HG03457 (cell line): Measurements from ENCODE around the gene ELOVL7.
"Not testable (repeated sequence)": the region's sequence is repeated elsewhere in the genome, so short reads cannot be mapped to it uniquely, and the experiment has no call there.

Experiments used
- ATAC-seq: cut with Tn5 transposase; IDR thresholded peaks from one replicate; pipeline ENCODE4 v1.9.1; 2021; ENCODE audit warnings: moderate number of reproducible peaks; ENCODE audit not compliant: unreplicated experiment

The ELOVL7 gene

DNA sequence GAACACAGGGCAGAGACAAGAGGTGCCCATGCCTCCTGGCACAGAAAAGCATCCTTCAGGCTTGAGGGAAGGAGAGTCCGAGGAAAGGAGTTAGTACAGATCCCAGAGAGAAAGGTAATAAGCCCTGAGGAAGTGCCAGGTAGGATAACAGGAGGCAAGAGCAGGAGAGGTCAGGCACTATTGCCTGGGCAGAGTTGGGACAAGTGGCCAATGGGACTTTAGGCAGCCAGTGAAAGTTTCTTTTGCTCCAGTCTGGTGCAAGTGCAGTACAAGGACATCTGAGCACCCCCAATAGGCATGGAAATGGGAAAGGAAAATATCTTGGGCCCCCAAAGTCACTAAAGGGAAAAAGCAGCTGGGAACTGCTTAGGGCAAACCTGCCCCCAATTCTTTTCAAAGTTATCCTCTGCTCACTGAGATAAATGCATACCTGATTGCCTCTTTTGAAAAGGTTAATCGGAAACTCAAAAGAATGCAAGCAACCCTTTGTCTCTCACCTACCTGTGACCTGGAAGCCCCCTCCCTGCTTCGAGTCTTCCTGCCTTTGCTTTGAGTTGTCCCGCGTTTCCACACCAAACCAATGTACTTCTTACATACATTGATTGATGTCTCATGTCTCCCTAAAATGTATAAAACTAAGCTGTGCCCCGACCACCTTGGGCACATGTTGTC lies 46.5 kb downstream of the ELOVL7 start:
- ATAC-seq, result no peak

DNA sequence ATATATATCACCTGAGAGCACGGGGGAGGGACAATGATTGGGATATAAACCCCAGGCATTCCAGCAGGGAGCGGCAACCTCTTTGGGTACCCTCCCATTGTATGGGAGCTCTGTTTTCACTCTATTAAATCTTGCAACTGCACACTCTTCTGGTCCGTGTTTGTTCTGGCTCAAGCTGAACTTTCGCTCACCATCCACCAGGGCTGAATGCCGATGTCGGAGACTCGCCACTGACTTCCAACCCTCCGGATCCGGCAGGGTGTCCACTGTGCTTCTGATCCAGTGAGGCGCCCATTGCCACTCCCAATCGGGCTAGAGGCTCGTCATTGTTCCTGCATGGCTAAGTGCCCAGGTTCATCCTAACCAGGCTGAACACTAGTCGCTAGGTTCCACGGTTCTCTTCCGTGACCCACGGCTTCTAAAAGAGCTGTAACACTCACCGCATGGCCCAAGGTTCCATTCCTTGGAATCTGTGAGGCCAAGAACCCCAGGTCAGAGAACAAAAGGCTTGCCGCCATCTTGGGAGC lies 48.6 kb downstream of the ELOVL7 start:
- ATAC-seq, result not testable (repeated sequence)

DNA sequence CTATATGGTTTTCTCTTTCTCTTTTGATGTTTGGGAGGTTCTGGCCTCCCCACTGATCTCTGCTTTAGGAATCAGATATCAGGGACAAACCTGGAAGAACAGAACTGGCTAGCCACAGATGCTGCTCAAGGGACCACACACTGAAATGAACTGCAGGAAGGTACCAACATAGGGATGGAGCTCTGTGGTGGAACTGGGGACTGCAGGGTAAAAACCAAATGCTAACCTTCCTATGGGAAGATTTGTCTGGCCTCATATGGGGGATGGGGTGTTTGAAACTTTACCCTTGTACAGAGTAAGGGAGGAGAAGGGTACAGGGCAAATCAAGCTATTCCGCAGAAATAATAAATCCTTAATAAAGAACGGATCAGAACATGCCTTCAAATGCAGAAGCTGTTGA lies 49.4 kb downstream of the ELOVL7 start:
- no peak for ATAC-seq

DNA sequence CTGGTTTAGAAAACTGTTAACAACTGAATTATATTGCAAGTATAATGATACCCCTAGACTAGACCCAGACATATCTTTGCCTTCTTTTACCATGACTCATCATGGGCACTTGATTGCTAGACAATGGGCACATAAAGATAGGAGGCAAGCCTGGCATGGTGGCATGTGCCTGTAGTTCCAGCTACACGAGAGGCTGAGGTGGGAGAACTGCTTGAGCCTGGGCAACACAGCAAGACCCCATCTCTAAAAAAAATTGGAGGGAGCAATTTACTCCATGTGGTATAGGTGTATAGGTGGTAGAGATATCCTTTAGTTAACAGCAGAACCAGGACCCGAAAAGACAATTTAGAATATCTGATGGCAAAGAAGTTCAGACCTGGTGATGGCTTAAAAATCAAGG lies 51.6 kb downstream of the ELOVL7 start:
- no peak for ATAC-seq

DNA sequence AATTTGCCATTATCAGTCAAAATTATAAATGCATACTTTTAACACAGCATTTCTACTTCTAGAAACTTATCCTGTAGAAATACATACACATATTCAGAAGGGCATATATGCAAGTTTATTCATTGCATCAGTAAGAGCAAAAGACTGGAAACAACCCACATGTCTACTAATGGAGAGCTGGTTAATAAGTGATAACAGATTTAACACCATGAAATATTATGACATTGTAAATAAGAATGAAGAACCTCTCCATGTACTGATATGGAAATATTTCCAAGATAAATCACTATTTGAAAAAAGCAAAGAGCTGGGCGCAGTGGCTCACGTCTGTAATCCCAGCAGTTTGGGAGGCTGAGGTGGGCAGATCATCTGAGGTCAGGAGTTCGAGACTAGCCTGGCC lies 54.5 kb downstream of the ELOVL7 start:
- ATAC-seq, result no peak

DNA sequence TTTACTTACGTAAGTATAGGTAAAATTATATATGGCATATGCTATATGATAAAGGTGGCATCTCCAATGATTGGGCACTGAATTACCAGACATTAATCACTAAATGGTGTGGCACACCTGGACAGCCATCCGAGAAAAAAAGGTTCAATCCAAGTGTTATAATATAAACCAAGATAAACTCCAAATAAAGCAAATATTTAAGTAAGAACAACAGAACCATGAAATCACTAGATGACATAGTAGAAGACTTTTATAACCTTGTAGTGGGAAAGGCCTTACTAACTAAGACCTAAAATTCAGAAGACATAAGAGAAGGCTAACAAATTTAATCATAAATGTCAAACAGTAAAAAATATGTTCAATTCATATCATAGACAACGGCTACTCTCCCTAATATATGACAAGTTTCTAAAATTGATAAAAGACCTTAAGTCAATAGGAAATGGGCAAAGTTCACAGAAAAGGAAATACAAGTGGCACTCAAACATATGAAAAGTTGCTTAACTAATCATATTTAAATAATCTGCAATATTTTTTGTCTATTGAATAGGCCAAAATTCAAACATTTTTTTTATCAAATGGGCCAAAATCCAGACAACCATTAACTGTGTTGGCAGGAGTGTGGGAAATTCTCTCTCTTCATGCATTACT lies 55.1 kb downstream of the ELOVL7 start:
- ATAC-seq, result no peak

DNA sequence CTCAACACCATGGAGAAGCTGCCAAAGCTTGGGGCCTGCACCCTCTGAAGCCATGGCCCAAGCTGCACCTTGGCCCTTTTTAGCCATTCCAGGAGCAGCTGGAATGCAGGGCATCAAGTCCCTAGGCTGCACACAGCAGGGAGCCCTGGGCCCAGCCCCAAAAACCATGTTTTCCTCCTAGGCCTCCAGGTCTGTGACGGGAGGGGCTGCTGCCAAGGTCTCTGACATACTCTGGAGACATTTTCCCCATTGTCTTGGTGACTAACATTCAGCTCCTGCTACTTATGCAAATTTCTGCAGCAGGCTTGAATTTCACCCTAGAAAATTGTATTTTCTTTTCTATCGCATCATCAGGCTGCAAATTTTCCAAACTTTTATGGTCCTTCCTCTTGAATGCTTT lies 64.6 kb downstream of the ELOVL7 start:
- ATAC-seq, result no peak

DNA sequence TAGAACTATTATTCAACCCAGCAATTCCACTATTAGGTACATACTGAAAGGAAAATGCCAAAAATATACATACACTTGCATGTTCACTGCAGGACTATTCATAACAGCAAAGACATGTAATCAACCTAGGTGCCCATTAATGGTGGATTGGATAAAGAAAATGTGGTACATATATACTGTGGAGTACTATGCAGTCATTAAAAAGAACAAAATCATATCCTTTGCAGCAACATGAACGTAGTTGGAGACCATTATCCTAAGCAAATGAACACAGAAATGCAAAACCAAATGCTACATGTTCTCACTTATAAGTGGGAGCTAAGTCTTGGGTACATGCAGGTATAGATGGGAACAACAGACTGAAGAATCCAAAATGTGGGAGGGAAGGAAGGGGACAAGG lies 67.7 kb downstream of the ELOVL7 start:
- ATAC-seq, result no peak

DNA sequence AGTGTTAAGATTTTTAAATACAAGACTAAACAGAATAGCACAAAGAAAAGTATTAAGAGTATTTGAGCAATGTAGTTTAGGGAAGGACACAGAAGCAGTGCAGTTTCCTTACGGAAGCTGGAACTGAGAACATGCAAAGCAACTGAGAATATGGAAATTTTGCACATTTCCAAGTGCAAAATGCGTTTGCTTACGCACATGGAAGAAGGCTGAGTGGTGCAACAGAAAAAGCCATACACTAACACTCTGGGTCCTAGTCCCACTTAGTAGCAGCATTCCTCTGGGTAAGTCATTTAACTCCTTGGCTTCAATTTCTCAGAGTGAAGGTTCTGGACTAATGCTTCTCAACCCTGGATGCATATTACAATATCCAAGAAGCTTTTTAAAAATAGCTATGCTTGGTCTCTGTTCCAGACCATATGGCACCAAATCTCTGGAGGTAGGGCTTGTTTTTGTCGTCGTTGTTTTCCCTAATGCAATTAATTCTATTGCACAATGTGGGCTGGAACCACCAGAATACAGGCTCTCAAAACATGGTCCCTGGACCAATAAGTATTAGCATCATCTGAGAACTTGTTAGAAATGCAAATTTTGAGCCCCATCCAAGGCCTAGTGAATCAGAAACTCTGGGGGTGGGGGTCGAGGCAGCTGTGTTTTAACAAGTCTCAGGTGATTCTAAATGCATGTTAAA lies 78.9 kb downstream of the ELOVL7 start:
- ATAC-seq, result no peak

DNA sequence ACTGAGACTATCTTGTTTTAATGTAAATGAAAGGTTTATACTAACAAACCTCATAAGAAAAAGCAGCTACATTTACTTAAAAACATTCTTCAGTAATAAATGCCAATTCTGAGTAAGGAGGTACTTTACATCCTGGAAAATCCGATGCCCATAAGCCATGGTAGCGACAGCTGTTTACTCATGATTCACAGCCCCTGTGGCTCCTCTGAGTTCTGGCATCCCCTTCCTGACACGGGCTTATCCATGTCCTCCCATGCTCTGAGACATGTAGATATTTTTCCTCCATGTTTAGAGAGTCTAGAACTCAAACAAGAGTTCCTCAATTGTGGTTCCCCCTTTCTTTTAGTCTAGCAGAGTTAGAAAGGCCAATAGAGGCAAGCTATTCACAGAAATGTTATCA lies 81.0 kb downstream of the ELOVL7 start:
- no peak for ATAC-seq

DNA sequence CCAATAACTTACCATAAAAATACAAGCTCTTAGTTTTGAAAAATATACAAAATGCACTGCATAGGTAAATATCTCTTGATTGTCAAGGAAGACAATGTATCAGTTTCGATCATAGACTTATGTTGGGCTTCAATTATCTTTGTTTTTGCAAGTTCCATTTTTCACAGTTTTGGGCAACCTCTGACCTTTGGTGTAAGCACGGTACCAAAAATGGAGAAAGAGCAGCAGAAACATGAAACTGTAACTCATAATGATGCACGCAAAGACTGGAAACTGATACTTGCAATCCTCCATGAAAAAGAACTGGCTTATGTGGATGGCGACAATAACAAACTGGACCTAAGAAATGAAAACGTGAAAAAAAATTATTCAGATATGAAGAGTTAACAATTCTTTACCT lies 89.6 kb downstream of the ELOVL7 start:
- ATAC-seq, result no peak

DNA sequence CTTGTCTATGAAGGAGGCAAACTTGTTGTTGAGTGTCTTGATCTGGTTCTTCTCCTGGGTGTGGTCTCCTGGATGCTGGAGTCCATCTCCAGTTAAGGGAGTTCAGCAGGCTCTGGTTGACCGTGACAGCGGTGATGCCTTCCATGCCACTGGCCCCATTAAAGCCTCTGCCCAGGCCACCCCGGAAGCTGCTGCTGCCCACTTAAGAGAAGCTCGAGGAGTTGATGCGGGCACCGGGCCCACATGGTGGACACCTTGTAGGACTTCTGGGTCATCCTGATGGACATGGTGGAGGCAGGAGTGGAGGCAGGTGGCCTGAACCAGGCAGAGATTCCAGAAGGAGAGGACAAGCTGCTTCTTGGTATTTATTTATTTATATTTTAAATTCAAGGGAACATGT lies 99.4 kb downstream of the ELOVL7 start:
- no peak for ATAC-seq

DNA sequence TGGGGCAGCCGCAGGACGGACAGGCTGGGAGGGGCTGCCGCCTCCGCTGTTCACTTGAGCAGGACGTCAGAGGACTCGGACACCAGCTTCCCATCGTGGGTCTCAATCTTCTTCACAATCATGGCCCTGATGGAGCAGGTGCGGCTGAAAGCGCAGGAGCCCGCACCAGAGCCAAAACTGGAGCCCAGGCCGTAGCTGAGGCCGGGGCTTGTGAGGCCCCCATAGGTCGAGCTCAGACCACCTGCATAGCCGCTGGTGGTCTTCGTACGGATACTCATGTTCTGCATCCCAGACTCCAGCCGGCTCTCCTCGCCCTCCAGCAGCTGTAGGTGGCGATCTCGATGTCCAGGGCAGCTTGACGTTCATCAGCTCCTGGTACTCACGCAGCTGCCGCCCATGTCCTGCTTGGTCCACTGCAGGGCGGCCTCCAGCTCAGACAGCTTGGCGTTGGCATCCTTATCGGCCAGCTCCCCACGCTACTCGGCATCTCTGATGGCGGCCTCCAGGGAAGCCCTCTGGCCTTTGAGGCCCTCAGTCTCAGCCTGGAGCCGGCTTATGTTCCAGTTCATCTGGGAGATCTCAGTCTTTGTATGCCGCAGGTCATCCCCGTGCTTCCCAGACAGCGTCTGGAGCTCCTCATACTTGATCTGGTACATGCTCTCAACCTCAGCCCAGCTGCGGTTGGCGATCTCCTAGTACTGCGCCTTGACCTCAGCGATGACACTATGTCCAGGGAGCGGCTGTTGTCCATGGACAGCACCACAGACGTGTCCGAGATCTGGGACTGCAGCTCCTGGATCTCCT lies 100.4 kb downstream of the ELOVL7 start:
- ATAC-seq, result no peak

DNA sequence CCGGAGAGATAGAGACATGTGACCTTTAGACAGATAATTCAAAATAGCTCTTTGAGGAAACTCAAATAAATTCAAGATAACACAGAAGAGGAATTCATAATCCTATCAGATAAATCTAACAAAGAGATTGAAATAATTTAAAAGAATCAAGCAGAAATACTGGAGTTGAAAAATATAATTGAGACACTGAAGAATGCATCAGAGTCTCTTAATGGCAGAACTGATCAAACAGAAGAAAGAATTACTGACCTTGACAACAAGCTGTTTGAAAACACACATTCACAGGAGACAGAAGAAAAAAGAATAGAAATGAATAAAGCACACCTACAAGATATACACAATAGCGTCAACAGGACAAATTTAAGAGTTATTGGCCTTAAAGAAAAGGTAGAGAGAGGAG lies 103.7 kb downstream of the ELOVL7 start:
- ATAC-seq, result no peak

DNA sequence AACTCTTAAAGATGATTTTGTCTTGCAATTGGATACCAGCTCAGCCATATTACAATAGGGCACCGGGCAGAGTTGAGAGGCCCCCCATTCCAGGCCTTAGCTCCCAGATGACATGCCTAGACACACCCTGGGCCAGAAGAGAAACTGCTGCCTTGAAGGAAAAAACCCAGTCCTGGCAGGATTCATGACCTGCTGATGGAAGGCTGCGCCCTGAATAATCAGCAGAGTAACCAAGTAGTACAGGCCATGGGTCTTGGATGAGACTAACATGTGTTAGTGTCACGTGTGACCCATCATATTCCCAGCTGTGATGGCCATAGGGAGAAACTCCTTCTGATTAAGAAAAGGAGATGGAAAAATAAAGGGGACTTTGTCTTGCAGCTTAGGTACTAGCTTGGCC lies 105.1 kb downstream of the ELOVL7 start:
- ATAC-seq, result no peak

DNA sequence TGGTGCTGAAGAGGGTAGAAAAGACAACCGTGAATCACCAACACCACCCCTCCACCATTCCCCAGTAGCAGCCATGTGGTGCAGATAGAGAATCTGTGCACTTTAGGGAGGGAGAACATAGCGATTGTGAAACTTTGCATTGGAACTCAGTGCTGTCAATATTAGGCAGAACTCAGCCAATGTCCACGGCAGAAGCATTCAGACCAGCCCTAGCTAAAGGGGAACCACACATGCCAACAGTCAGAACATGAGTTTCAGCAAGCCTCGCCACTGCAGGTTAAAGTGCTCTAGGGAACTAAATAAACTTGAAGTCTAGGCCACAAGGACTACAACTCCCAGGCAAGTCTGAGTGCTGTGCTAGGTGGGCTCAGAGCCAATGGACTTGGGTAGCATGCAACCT lies 105.6 kb downstream of the ELOVL7 start:
- no peak for ATAC-seq

DNA sequence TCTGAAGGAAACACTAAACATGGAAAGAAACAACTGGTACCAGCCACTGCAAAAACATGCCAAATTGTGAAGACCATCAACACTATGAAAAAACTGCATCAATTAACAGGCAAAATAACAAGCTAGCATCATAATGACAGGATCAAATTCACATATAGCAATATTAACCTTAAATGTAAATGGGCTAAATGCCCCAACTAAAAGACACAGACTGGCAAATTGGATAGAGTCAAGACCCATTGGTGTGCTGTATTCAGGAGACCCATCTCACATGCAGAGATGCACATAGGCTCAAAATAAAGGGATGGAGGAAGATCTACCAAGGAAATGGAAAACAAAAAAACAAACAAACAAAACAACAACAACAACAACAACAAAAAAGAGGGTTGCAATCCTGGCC lies 113.2 kb downstream of the ELOVL7 start:
- ATAC-seq, result not testable (repeated sequence)

DNA sequence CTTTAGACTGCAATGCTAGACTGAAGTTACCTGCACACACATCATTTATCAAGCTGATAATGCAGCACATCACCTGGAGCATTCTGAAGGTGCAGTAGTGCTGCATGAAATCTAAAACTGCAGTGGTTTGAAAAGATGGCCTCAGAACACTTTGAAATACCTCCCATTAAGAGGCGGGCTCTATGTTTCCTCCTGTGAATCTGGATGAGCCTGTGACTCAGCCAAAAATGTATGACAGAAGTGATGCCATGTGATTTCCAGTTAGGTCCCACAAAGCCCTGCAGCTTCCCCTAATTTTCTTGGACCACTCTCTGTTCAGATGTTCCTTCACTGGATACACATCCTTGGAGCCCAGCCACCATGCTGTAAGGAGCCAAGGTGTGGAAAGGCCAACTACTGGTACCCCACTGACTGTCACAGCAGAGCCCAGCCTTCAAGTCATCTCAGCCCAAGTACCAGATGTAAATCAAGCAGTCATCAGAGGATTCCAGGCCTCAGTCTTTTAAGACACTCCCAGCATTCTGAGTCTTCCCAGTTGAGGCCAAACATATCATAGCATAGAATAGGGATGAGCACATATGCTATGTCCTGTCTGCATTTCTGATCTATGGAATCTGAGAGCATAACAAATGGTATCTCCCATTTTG lies 116.9 kb downstream of the ELOVL7 start:
- ATAC-seq, result no peak

DNA sequence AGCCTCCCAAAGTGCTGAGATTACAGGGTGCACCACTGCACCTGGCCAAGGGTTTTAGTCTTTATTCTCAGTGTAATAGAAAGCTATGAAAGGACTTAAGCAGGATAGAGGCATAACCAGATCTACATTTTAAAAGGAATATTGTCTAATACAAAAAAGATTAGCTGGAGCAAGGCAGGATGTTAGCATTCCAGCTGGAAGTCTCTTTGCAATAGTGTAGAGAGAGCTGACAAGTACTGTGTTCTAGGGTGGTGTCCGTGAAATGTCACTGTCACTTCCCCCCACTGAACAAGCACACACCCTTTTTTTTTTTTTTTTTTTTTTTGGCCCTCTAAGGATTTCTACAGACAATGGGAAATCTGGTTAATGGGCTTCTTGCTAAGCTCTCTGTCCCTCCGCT lies 119.9 kb downstream of the ELOVL7 start:
- no peak for ATAC-seq

DNA sequence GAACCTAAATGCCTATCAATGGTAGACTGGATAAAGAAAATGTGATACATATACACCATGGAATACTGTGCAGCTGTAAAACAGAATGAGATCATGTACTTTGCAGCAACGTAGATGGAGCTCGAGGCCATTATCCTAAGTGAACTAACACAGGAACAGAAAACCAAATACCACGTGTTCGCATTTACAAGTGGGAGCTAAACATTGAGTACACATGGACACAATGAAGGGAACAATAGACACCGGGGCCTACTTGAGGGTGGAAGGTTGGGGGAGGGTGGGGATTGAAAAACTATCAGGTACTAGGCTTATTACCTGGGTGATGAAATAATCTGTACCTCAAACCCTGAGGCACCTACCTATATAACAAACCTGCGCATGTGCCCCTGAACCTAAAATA lies 121.7 kb downstream of the ELOVL7 start:
- ATAC-seq, result no peak

DNA sequence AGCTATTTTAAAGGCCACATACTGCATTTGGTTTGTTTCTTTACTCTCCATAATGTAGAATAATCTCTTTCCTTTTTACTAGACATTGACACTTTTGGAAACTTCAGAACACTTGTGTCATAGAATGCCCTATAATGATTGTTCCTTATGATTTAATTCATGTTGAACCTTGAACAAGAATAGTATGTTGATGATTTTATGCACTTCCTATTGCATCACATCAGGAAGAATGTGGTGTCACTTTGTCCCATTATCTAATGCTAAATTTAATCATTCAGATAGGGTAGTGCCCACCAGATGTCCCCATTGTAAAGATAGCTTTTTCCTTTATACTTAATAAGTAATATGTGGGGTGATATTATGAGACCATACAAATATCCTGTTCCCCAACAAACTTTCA lies 124.7 kb downstream of the ELOVL7 start:
- no peak for ATAC-seq
